NCI-H1048 (cell line): ENCODE measurements around the gene LSM12.
"Not testable (repeated sequence)": the region's sequence is repeated elsewhere in the genome, so short reads cannot be mapped to it uniquely, and the experiment has no call there.

Experiments
- DNase-seq: peaks from one replicate; lab custom pipeline; 2025; lab: John Stamatoyannopoulos, UW

Gene LSM12

DNA sequence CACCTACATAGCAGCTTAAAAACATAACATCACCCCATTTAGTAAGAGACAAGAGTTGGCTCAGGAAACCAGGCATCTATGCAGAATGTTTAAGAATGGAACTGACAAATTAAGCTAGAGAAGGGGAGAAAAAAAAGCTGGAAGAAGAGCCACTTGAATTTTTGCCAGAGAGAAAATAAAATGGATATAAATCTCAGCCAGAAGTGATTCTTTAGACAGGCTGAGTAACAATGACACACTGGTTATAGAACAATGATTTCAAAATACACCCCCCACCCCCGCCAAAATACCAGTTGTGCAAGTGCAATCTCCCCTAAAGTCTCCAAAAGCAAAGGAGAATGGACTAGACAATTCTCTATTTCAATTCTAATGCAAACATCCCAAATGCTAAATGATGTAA lies 22.4 kb downstream of the LSM12 start:
- DNase-seq = no peak

DNA sequence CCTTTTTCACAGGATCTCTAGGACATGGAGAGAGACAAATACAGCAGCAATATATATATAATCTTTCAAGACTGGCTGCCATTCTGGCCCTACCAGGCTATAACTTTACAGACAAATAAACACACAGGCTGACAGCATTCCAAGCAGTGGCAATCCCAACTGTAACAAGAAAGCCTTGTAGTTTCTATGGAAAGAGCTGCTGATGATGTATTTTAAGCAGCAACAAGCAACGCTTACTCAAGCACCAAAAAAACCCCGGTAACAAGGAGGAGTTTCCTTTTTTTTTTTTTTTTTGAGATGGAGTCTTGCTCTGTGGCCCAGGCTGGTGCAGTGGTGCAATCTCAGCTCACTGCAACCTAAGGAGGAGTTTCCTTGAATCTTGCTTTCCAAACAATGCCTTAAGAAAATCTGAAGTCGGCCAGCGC lies 23.2 kb downstream of the LSM12 start:
- no peak for DNase-seq

GRCh38 chr17:44039829-44040635 lies 26.4 kb downstream of the LSM12 start:
- DNase-seq = no peak

DNA sequence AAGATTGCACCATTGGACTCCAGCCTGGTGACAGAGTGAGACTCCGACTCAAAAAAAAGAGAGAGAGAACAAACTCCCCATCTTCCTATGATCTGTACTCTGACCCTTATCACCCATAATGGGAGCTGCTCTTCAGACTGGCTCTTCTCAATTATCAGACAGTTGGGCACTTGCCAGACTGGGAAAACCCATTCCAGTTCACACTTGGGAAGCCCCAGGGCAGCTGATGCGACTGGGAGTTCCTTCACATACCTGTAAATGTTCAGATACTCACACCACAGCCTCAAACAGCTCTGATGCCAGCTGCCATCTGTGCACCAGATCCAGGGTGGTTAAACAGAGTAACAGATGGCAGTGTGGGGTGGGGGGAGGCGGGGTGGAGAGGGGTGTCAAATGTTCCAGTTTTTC lies 27.9 kb downstream of the LSM12 start:
- no peak for DNase-seq

GRCh38 chr17:44037471-44037870 lies 29.0 kb downstream of the LSM12 start:
- DNase-seq = no peak

- DNase-seq = not testable (repeated sequence)
Measured at GRCh38 chr17:44034688-44035087, 31.8 kb downstream of the LSM12 start.

GRCh38 chr17:44033861-44034408 lies 32.5 kb downstream of the LSM12 start:
- DNase-seq = no peak

GRCh38 chr17:44030482-44030881 lies 36.0 kb downstream of the LSM12 start:
- no peak for DNase-seq

- DNase-seq = no peak
Measured at GRCh38 chr17:44029736-44030135, 36.7 kb downstream of the LSM12 start.

DNA sequence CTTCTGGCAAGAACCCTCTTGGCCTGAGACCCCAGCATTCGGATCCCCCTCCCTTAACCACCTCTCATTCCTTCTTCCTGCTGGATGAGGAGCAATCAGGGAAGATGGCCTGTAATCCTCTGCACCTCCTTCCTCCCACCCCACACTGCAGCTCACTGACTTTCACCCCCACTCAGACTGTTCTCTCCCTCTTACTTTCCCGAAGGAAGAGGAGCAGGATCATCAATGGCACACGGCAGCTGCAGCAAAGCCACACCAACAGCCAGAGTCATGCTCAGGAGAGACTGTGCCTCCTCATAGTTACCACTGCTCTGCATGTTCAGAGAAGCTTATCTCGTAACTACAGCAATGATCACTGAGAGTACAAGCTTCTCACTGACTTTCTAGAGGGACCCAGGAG lies 41.6 kb downstream of the LSM12 start:
- no peak for DNase-seq

DNA sequence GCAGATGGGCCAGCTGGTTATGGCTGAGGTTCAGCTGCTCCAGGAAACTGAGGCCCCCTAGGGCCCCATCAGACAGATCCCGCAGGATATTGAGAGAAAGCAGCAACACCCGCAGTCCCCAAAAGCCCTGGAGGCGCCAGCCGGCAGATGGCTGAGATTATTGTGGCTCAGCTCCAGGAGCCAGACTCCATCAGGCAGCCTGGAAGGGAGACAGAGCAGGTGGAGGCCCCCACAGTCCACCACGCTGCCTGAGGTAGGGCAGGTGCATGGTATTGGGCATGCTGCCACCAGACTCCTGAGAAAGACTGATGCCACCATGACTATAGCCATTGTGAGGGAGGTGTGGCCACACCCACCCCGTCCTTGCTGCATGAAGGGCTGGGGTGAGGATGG lies 42.2 kb downstream of the LSM12 start:
- DNase-seq = no peak

GRCh38 chr17:44023545-44024270 lies 42.8 kb downstream of the LSM12 start:
- no peak for DNase-seq

DNA sequence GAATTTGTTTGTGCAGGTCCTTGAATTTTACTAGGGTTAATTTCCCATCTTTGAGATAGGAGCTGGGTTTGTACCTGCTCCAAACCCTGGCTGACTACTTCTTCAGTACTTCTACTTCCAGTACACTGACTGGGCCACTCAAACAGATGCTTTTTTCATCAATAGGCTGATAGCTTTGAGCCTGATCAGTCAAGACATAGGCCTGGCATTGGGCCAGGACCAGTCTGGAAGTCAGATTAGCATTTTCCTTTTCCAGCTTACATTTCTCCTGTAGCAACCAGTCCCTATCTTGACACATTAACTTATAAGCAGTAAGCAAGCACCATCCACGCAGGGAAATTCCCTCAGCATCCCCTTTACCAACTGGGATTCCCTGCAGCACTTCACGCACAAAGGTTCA lies 44.2 kb downstream of the LSM12 start:
- DNase-seq = no peak

- not testable (repeated sequence) for DNase-seq
Measured at GRCh38 chr17:44021227-44021626, 45.2 kb downstream of the LSM12 start.

DNA sequence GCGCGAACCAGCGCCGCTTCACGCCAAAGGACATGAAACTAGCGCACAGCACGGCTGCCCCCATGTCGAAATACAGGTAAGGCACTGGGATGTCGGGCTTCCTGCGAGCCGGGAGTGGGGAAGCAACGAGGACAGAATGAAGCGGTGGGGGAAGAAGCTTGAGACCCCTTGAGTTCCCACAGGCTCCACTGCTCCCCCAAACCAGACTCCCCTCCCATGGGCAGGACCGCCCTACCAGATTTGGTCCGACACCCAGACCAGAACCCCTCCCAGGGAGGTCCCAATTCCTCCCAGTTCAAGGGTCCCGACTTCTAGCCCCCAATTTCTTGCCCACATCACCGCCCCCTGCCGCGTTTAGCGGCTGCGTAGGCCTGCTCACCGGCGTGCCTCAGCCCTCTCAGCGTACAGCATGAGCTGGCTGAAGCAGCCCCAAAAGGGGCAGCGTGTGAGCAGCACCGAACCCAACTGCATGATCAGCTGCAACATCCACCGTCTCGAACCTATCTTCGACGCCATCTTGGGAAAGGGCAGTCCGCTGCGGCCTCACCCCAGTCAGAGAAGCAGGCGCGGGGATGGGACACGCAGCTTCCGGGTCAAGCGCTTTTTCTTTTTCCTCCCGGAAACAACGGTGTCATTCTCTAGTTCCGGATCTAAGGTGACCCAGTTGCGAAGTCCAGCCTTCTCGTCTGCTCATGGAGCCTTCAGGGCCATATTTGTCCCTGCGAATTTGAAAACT lies 51.9 kb downstream of the LSM12 start, which contains the start of gene TMEM101:
Gene TMEM101 (minus strand): TSS at position 527 of the 736 bp plus-strand sequence. CDS start 11 bp downstream, at position 516.
- DNase-seq = no peak

DNA sequence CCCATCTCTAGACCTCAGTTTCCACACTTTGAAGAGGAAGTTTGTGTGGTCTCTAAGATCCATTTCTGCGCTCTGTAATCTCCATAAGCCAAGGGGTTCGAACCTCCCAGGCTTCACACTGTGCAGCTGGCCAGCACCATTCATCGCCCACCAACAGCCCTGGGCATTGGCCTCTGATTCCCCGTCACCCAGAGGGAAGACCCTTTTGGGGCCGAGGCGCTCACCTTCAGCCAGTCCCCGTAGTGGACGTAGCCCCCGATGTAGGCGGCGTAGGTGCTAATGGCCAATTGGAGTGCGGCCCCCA lies 52.4 kb downstream of the LSM12 start:
- DNase-seq = no peak

- no peak for DNase-seq
Measured at GRCh38 chr17:44012874-44013273, 53.6 kb downstream of the LSM12 start.

GRCh38 chr17:44012391-44012790 lies 54.1 kb downstream of the LSM12 start:
- DNase-seq = no peak

GRCh38 chr17:44011876-44012275 lies 54.6 kb downstream of the LSM12 start:
- no peak for DNase-seq

- DNase-seq = no peak
Measured at GRCh38 chr17:44010966-44011647, 55.4 kb downstream of the LSM12 start.

- DNase-seq = no peak
Measured at GRCh38 chr17:44008205-44008909, 58.1 kb downstream of the LSM12 start.
